T-helper 1 cell treated with Interleukin-12 subunit alpha and Interleukin-12 subunit beta and Interleukin-4 antibody, amounts not matched to agents 30 ng/mL and 1 ng/mL, for 36 hours (primary cell): Measurements from ENCODE around the gene SLC18B1. TPM values are rescaled to one million over a fixed set of nuclear protein-coding genes. Genes with fewer than 3 reads are reported as not detected.
"Not testable (repeated sequence)": the region's sequence is repeated elsewhere in the genome, so short reads cannot be mapped to it uniquely, and the experiment has no call there.

Source experiments
- intact Hi-C: fragments of 100-400 bp; cut with micrococcal nuclease; formaldehyde crosslinking; loops from one replicate; pipeline ENCODE4 v1.15.1; 2024
- total RNA-seq: library from RNA; stranded (reverse); gene quantifications from 2 replicates; pipeline ENCODE4 v1.2.3, GENCODE V29; 2022

The SLC18B1 gene
- total RNA-seq, 1 donor from 2014 or later = 4.3 TPM

- intact Hi-C loops = no loop called here
These were observed 5.8 kb upstream of the SLC18B1 start for GRCh38 chr6:132804251-132804650.

GRCh38 chr6:132800656-132801055 is 2.2 kb upstream of the SLC18B1 start:
- intact Hi-C loops = no loop called here

- intact Hi-C loops = loop anchor here (1.0 to 5.0 kb wide), 5 partner anchors 15 to 287 kb away; partner anchors contain the start of genes RPS12 and STX7
These were observed 567 bp upstream of the SLC18B1 start for GRCh38 chr6:132798869-132799538.

- intact Hi-C loops = loop anchor here (5.0 kb wide), 1 partner anchor 283 kb away; the partner anchor contains the start of gene STX7
These were observed 3.0 kb downstream of the SLC18B1 start for GRCh38 chr6:132795461-132795860.

- intact Hi-C loops = no loop called here
These were observed 5.9 kb downstream of the SLC18B1 start for GRCh38 chr6:132792510-132792909.

GRCh38 chr6:132790450-132790849 is 8.0 kb downstream of the SLC18B1 start:
- intact Hi-C loops = no loop called here

GRCh38 chr6:132789396-132789776 is 9.1 kb downstream of the SLC18B1 start:
- intact Hi-C loops = no loop called here

- intact Hi-C loops = no loop called here
These were observed 9.6 kb downstream of the SLC18B1 start for GRCh38 chr6:132788658-132789395.

GRCh38 chr6:132785936-132786335 is 12.5 kb downstream of the SLC18B1 start:
- intact Hi-C loops = no loop called here

GRCh38 chr6:132780770-132781371 is 17.6 kb downstream of the SLC18B1 start:
- intact Hi-C loops = loop anchor here (1.0 kb wide), 2 partner anchors 112 to 251 kb away; no protein-coding TSS in a partner anchor

GRCh38 chr6:132777881-132778280 is 20.6 kb downstream of the SLC18B1 start:
- intact Hi-C loops = not testable (repeated sequence)

GRCh38 chr6:132768051-132768517 is 30.4 kb downstream of the SLC18B1 start:
- intact Hi-C loops = loop anchor here (1.0 to 2.0 kb wide), 2 partner anchors 99 to 237 kb away; no protein-coding TSS in a partner anchor

- intact Hi-C loops = no loop called here
These were observed 32.9 kb downstream of the SLC18B1 start for GRCh38 chr6:132765560-132765959.

- intact Hi-C loops = no loop called here
These were observed 34.1 kb downstream of the SLC18B1 start for GRCh38 chr6:132764370-132764769.

- intact Hi-C loops = loop anchor here (1.0 to 2.0 kb wide), 5 partner anchors 28 to 250 kb away; partner anchors contain the start of genes RPS12 and STX7
These were observed 35.2 kb downstream of the SLC18B1 start for GRCh38 chr6:132763269-132763668.

GRCh38 chr6:132760256-132760655 is 38.2 kb downstream of the SLC18B1 start:
- intact Hi-C loops = no loop called here

- intact Hi-C loops = no loop called here
These were observed 39.7 kb downstream of the SLC18B1 start for GRCh38 chr6:132758689-132759088.

- intact Hi-C loops = no loop called here
These were observed 46.2 kb downstream of the SLC18B1 start for GRCh38 chr6:132752255-132752654.

GRCh38 chr6:132751828-132752227 is 46.6 kb downstream of the SLC18B1 start:
- intact Hi-C loops = no loop called here

- intact Hi-C loops = no loop called here
These were observed 47.1 kb downstream of the SLC18B1 start for GRCh38 chr6:132751306-132751705.

- intact Hi-C loops = no loop called here
These were observed 47.8 kb downstream of the SLC18B1 start for GRCh38 chr6:132750455-132751248.
